GM23248 (cell line): ENCODE results near the gene OPRL1. TPM values are rescaled to one million over a fixed set of nuclear protein-coding genes. Genes with fewer than 3 reads are reported as not detected.

Experiments
- DNase-seq: peaks from one replicate; pipeline ENCODE4 v3.0.0-alpha.2; 2015
- H2AFZ ChIP-seq: fragments of 200-600 bp; sonication (generic); 2 replicates; pipeline ENCODE4 v1.6.1; 2016; ENCODE audit warnings: antibody characterized with exemption
- H3F3A ChIP-seq: fragments of 200-600 bp; sonication (generic); 2 replicates; pipeline ENCODE4 v1.6.1; 2016; ENCODE audit warnings: mild to moderate bottlenecking, antibody characterized with exemption, mixed run types; ENCODE audit not compliant: insufficient read depth
- H3K27ac ChIP-seq: fragments of 200-600 bp; sonication (generic); 2 replicates; pipeline ENCODE4 v1.5.1; 2016; ENCODE audit warnings: mild to moderate bottlenecking
- H3K27me3 ChIP-seq: fragments of 200-600 bp; sonication (generic); replicated peaks from 2 replicates; pipeline ENCODE4 v1.6.1; 2016; ENCODE audit warnings: mild to moderate bottlenecking; ENCODE audit not compliant: insufficient read depth
- H3K36me3 ChIP-seq: fragments of 200-600 bp; sonication (generic); 2 replicates; pipeline ENCODE4 v1.6.1; 2016; ENCODE audit warnings: low read depth, mild to moderate bottlenecking
- H3K4me1 ChIP-seq: fragments of 200-600 bp; sonication (generic); 2 replicates; pipeline ENCODE4 v1.6.1; 2016; ENCODE audit warnings: mild to moderate bottlenecking; ENCODE audit not compliant: insufficient read depth
- H3K4me2 ChIP-seq: fragments of 200-600 bp; sonication (generic); one replicate; pipeline ENCODE4 v1.6.1; 2016; ENCODE audit warnings: mild to moderate bottlenecking; ENCODE audit not compliant: unreplicated experiment
- H3K4me3 ChIP-seq: fragments of 200-600 bp; sonication (generic); 2 replicates; pipeline ENCODE4 v1.5.1; 2016; ENCODE audit warnings: mild to moderate bottlenecking
- H3K79me2 ChIP-seq: fragments of 200-600 bp; sonication (generic); 2 replicates; pipeline ENCODE4 v1.6.1; 2016; ENCODE audit warnings: mild to moderate bottlenecking; ENCODE audit not compliant: insufficient read depth
- H3K9ac ChIP-seq: fragments of 200-600 bp; sonication (generic); 2 replicates; pipeline ENCODE4 v1.6.1; 2016; ENCODE audit warnings: mild to moderate bottlenecking
- H3K9me2 ChIP-seq: fragments of 200-600 bp; sonication (generic); 2 replicates; pipeline ENCODE4 v1.6.1; 2016; ENCODE audit warnings: mixed run types, mild to moderate bottlenecking, moderate library complexity; ENCODE audit not compliant: insufficient read depth
- H3K9me3 ChIP-seq: fragments of 200-600 bp; sonication (generic); one replicate; pipeline ENCODE4 v1.6.1; 2017; ENCODE audit warnings: low read depth
- H4K20me1 ChIP-seq: fragments of 200-600 bp; sonication (generic); 2 replicates; pipeline ENCODE4 v1.6.0; 2016; ENCODE audit not compliant: insufficient read depth
- EZH2 ChIP-seq: fragments of 200-600 bp; sonication (generic); IDR thresholded peaks from 2 replicates; pipeline ENCODE4 v1.6.1; 2018; ENCODE audit warnings: antibody characterized with exemption, mild to moderate bottlenecking; ENCODE audit not compliant: insufficient read depth, poor library complexity, severe bottlenecking
- EZH2phosphoT487 ChIP-seq: fragments of 200-600 bp; sonication (generic); IDR thresholded peaks from 2 replicates; pipeline ENCODE4 v1.6.1; 2018; ENCODE audit warnings: antibody characterized with exemption, moderate library complexity, mild to moderate bottlenecking, low read depth; ENCODE audit not compliant: insufficient read depth
- WGBS, 2 experiments: methylation state at CpG; one replicate each; pipeline ENCODE4 v1.1.6; 2015 to 2017; ENCODE audit warnings: low lambda C conversion rate in 2 of 2, low coverage in 1 of 2; ENCODE audit errors: missing lambda C conversion rate in 2 of 2; 5-methylcytosine and 5-hydroxymethylcytosine counted together
- in situ Hi-C: fragments of 300-500 bp; cut with MboI; formaldehyde crosslinking; loops from 2 replicates; pipeline ENCODE4 v1.15.0; 2020
- polyA plus RNA-seq: library from polyadenylated mRNA; unstranded; fragments of >200 nt; fragmentation: Nextera tagmentation; extraction: Ambion mirVana; gene quantifications from 2 replicates; pipeline ENCODE4 v1.2.1, GENCODE V29; 2016
- total RNA-seq: library from RNA; depleted of rRNA; stranded (reverse); fragments of >200 nt; shearing (Covaris generic); gene quantifications from 2 replicates; pipeline ENCODE4 v1.2.3, GENCODE V29; 2014

OPRL1 gene
- total and polyA plus RNA-seq, 2 experiments from 2014 or later = 0.35 to 0.86 TPM

GRCh38 chr20:64136004-64136710 lies 56.3 kb downstream of the OPRL1 start:
- no peak for TF ChIP-seq EZH2phosphoT487
- TF ChIP-seq EZH2 = no peak
- WGBS, 2 experiments = 76 to 77% methylated on average over 32 of the region's 32 CpGs

GRCh38 chr20:64137598-64138031 lies 57.7 kb downstream of the OPRL1 start:
- H3K36me3 ChIP-seq = no peaks in the 10 kb centered on the region
- H4K20me1 ChIP-seq = no peaks in the 10 kb centered on the region
- no peak overlapping the region for H2AFZ ChIP-seq
- no peaks in the 10 kb centered on the region for H3K4me1 ChIP-seq
- H3K27me3 ChIP-seq = peaks cover 5% of the 10 kb centered on the region; the same call in 1 of the 2 replicates
- no peak overlapping the region for H3K4me3 ChIP-seq
- in situ Hi-C loops = no loop called here
- TF ChIP-seq EZH2 (no peak), EZH2phosphoT487 (no peak)
- no peak for DNase-seq
- H3K9ac ChIP-seq = no peak overlapping the region
- no peak overlapping the region for H3K27ac ChIP-seq
- H3K4me2 ChIP-seq = no peak overlapping the region
- no peaks in the 10 kb centered on the region for H3K79me2 ChIP-seq
- no peaks in the 10 kb centered on the region for H3K9me3 ChIP-seq
- H3K9me2 ChIP-seq = no peaks in the 10 kb centered on the region
- WGBS, 2 experiments = 45 to 53% methylated on average over 6 of the region's 6 CpGs
- no peaks in the 10 kb centered on the region for H3F3A ChIP-seq

More at GRCh38 chr20:64136004-64136710, 56.3 kb downstream of the OPRL1 start:
- H3K4me1 ChIP-seq = no peaks in the 10 kb centered on the region
- no peaks in the 10 kb centered on the region for H3K79me2 ChIP-seq
- H3K4me2 ChIP-seq = no peak overlapping the region
- in situ Hi-C loops = no loop called here
- no peaks in the 10 kb centered on the region for H3K9me3 ChIP-seq
- H3K4me3 ChIP-seq = no peak overlapping the region
- no peaks in the 10 kb centered on the region for H3K36me3 ChIP-seq
- H4K20me1 ChIP-seq = no peaks in the 10 kb centered on the region
- DNase-seq = no peak
- H3K9me2 ChIP-seq = no peaks in the 10 kb centered on the region
- no peaks in the 10 kb centered on the region; the same call in 1 of the 2 replicates for H3K27me3 ChIP-seq
- no peak overlapping the region for H2AFZ ChIP-seq
- H3K27ac ChIP-seq = no peak overlapping the region
- H3K9ac ChIP-seq = no peak overlapping the region
- no peaks in the 10 kb centered on the region for H3F3A ChIP-seq

GRCh38 chr20:64138276-64138815 lies 58.5 kb downstream of the OPRL1 start:
- H4K20me1 ChIP-seq = no peaks in the 10 kb centered on the region
- no peaks in the 10 kb centered on the region for H3F3A ChIP-seq
- H3K4me1 ChIP-seq = no peaks in the 10 kb centered on the region
- no peak overlapping the region for H3K4me3 ChIP-seq
- no peaks in the 10 kb centered on the region for H3K36me3 ChIP-seq
- no peaks in the 10 kb centered on the region for H3K79me2 ChIP-seq
- no peak for DNase-seq
- peaks cover 8% of the 10 kb centered on the region; the same call in 1 of the 2 replicates for H3K27me3 ChIP-seq
- no peak overlapping the region for H3K4me2 ChIP-seq
- H2AFZ ChIP-seq = no peak overlapping the region
- in situ Hi-C loops = no loop called here
- WGBS, 2 experiments = 80 to 81% methylated on average over 16 to 18 of the region's 18 CpGs
- no peak overlapping the region for H3K27ac ChIP-seq
- no peak overlapping the region for H3K9ac ChIP-seq
- TF ChIP-seq EZH2 (no peak), EZH2phosphoT487 (no peak)
- H3K9me2 ChIP-seq = no peaks in the 10 kb centered on the region
- H3K9me3 ChIP-seq = no peaks in the 10 kb centered on the region

GRCh38 chr20:64139199-64140060 lies 59.5 kb downstream of the OPRL1 start:
- DNase-seq = no peak
- Histone ChIP-seq H3K9me2 (no peaks in the 10 kb centered on the region), H4K20me1 (no peaks in the 10 kb centered on the region), H3K9me3 (no peaks in the 10 kb centered on the region), H3K4me3 (no peak overlapping the region), H3K4me2 (no peak overlapping the region), H3K36me3 (no peaks in the 10 kb centered on the region), H3F3A (no peaks in the 10 kb centered on the region), H3K4me1 (no peaks in the 10 kb centered on the region), H3K9ac (no peak overlapping the region), H3K27ac (no peak overlapping the region), H3K79me2 (no peaks in the 10 kb centered on the region), H2AFZ (no peak overlapping the region), H3K27me3 (peaks cover 8% of the 10 kb centered on the region; the same call in 1 of the 2 replicates)
- whole genome bisulfite sequencing, 2 experiments = 41 to 50% methylated on average over 15 to 21 of the region's 21 CpGs
- in situ Hi-C loops = no loop called here
- TF ChIP-seq EZH2phosphoT487 (no peak), EZH2 (no peak)
